Superior temporal gyrus (tissue), 1 donor: ENCODE data around the gene SAMD9.
"Not testable (repeated sequence)": the region's sequence is repeated elsewhere in the genome, so short reads cannot be mapped to it uniquely, and the experiment has no call there.

Experiments
- DNase-seq: peaks from one replicate; pipeline ENCODE4 v3.0.0-alpha.2; 2016; ENCODE audit errors: extremely low spot score

Gene SAMD9

GRCh38 chr7:93117852-93118530 is at the start of gene SAMD9:
Gene SAMD9 (minus strand): TSS chr7:93117979. CDS start chr7:93106097, 11,882 bp downstream.
- DNase-seq, result peak; percentile 55

GRCh38 chr7:93165447-93165846 is 47.7 kb upstream of the SAMD9 start:
- DNase-seq, result no peak

DNA sequence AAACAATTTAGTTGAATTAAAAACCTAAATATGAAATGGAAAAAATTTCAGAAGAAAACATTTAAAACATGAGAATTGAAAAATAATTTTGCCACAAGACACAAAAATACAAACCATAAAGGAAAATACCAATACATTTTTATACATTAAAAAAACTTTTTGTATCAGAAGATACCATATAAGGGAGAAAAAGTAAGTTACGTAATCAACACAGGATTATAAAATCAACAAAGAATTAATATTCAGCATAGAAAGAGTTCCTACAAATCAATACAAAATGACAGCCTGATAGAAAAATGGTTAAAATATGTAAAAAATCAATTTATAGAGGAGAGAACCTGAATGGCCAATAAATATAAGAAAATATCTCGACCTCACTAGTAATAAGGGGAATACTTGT is 47.0 kb upstream of the SAMD9 start:
- DNase-seq, result no peak

GRCh38 chr7:93161181-93161762 is 43.5 kb upstream of the SAMD9 start:
- no peak for DNase-seq

GRCh38 chr7:93160410-93160809 is 42.6 kb upstream of the SAMD9 start:
- DNase-seq, result no peak

DNA sequence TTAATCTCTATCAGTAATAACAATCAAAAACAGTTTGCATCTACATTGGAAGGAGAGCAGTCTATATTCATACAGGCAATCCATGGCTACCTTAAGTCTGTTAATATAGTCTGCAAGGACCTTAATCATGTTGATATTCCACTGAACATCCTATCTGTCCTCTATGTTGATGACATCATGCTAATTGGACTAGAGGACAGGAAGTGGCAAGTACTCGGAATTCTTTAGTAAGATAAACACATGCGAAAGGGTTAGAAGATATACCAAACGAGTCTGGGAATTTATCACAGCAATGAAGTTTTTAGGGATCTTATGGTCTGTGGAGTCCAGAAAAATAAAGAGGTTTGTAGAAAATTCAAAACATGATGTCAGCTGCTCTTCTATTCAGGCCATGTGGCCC is 41.7 kb upstream of the SAMD9 start:
- DNase-seq, result no peak

GRCh38 chr7:93156884-93157283 is 39.1 kb upstream of the SAMD9 start:
- DNase-seq, result no peak

DNA sequence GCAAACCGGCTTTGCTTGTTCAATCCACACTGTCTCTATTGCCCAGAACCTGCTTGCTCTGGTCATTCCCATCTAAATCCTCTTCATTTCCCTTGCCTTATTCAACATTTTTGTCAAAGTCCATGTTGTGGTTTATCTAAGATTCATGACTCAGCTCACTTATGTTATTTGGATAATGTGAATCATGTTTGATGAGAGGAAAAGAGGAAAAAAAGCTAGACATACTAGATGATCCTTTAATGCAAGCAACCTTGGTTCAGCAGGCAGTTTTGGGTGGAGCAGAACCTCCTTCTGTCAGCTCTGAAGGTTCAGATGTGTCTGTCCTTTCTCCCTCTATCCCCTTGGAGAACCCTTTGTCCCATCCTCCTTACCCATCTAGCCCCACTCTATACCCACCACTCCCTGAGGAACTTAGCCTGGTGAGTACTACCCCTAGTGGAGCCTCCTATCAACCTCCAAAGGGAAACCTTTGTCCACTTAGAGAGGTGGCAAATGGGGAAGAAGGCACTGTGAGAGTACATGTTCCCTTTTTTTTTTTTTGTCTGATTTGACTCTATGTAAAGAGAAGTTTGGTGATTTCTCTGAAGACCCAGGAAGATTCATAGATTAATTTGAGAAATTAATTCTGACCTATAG is 32.5 kb upstream of the SAMD9 start:
- no peak for DNase-seq

- no peak for DNase-seq
Observed at GRCh38 chr7:93148727-93149126, 30.9 kb upstream of the SAMD9 start.

- no peak for DNase-seq
Observed at GRCh38 chr7:93148144-93148543, 30.4 kb upstream of the SAMD9 start, which contains the start of gene SAMD9L. Gene SAMD9L (minus strand): TSS chr7:93148385. CDS start chr7:93135971, 12,414 bp downstream.

GRCh38 chr7:93147363-93147762 is 29.6 kb upstream of the SAMD9 start:
- DNase-seq, result peak; percentile 51

DNA sequence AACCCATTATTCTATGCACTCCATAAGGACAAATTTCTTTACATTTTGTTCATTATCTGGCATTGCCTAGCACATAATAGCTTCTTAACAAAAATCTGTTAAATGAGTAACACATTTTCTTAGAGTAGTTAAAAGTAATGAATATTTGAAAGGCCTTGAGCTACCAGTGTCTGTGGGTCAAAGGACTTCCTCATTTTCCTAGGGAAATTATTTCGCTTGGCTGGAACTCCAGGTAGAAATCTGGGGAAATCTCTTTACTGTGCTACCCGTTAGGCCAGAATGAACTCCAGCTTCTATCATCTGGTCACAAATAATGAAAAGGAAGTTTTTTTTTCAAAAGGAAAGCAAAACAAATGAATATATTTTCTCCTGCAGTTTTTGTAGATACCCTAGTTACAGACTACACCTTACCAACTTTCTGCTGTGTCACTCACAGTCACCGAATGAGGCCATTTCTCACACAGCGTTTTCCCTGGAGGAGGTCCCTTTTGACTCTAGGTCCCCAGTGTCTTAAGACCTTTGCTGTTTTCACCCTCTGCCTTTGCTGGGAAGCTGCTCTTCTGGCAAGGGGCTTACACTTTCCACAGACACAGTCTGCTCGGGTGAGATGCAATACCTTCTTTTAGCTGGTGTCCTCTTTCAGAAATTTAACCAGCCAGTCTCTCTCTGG is 28.8 kb upstream of the SAMD9 start:
- no peak for DNase-seq

DNA sequence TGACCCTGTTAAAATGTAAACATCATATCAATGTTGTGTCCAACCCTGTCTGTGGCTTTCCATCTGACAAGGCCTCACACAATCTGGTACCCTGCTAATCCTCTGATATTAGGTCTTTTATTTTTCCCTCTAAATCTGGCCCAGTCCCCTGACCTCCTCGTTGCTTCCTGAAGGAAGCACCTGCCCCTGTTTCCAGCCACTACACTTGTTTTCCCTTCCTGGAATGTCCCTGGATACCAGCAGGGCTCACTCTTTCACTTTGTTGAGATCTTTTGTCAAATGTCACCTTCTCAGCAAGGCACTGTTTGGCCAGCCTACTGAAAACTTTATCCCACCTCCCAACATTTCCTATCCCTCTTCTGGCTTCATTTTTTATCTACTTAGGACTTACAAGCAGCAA is 28.3 kb upstream of the SAMD9 start:
- no peak for DNase-seq

GRCh38 chr7:93145354-93145753 is 27.6 kb upstream of the SAMD9 start:
- DNase-seq, result no peak

DNA sequence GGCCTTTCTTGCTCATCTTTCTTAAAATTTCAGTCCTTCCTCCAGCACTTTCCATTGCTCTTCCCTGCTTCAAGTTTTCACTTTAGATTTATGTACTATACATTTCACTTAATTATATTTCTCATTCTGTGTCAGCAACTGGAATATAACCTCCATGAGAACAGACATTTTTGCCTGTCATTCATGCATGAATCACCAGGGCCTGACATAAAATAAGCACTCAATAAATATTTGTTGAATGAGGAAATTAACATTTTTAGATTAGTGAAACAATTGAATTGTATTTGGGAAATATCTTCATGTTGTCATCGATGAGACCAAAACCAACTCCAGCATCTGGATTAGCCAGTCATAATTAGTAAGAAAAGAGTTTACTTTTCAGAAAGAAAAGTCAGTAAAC is 24.3 kb upstream of the SAMD9 start:
- no peak for DNase-seq

- no peak for DNase-seq
Observed at GRCh38 chr7:93140582-93141191, 22.9 kb upstream of the SAMD9 start.

- DNase-seq, result no peak
Observed at GRCh38 chr7:93138576-93138975, 20.8 kb upstream of the SAMD9 start.

- no peak for DNase-seq
Observed at GRCh38 chr7:93133005-93133404, 15.2 kb upstream of the SAMD9 start.

DNA sequence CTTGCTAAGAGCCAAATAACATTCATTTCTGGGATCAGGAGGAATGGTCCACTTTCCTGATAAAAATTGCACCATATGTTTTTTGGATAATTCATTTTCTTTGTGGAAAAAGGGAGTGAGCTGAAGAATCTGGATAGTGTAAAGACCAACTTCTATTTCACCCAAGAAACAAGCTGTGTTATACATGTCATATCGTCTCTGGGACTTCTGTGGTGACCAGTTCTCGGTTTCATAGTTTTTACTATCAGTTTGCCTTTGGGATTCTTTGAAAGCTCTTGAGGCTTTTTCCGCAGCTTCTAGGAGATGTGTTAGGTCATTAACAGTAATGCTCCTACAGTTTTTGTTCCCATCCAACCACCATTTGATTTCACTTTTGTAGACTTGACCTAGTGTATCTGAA is 14.4 kb upstream of the SAMD9 start:
- no peak for DNase-seq

GRCh38 chr7:93126954-93127353 is 9.2 kb upstream of the SAMD9 start:
- not testable (repeated sequence) for DNase-seq

GRCh38 chr7:93123532-93123931 is 5.8 kb upstream of the SAMD9 start:
- not testable (repeated sequence) for DNase-seq
